KMS-11 (cell line): ENCODE data around the gene SEH1L.

Source experiments
- H2AFZ ChIP-seq: fragments of 200-600 bp; sonication (generic); 2 replicates; pipeline ENCODE4 v1.6.1; 2016; ENCODE audit warnings: antibody characterized with exemption, mixed run types, low read depth
- H3K27ac ChIP-seq: fragments of 200-600 bp; sonication (generic); 2 replicates; pipeline ENCODE4 v1.6.1; 2016; ENCODE audit warnings: mild to moderate bottlenecking, mixed run types
- H3K27me3 ChIP-seq: fragments of 200-600 bp; sonication (generic); 2 replicates; pipeline ENCODE4 v1.6.1; 2017; ENCODE audit warnings: mild to moderate bottlenecking, low read depth, mixed run types, moderate library complexity; ENCODE audit not compliant: insufficient read depth
- H3K36me3 ChIP-seq: fragments of 200-600 bp; sonication (generic); 2 replicates; pipeline ENCODE4 v1.6.1; 2017; ENCODE audit warnings: mild to moderate bottlenecking, mixed run types; ENCODE audit not compliant: insufficient read depth
- H3K4me1 ChIP-seq: fragments of 200-600 bp; sonication (generic); 2 replicates; pipeline ENCODE4 v1.6.1; 2016; ENCODE audit warnings: mild to moderate bottlenecking, low read depth, mixed run types; ENCODE audit not compliant: poor library complexity, severe bottlenecking
- H3K4me2 ChIP-seq: fragments of 200-600 bp; sonication (generic); 2 replicates; pipeline ENCODE4 v1.7.0; 2016; ENCODE audit warnings: mild to moderate bottlenecking, mixed run types
- H3K4me3 ChIP-seq: fragments of 200-600 bp; sonication (generic); IDR thresholded peaks from 2 replicates; pipeline ENCODE4 v1.6.1; 2017; ENCODE audit warnings: low read depth, low read length, mixed read lengths; ENCODE audit not compliant: insufficient read depth
- H3K79me2 ChIP-seq: fragments of 200-600 bp; sonication (generic); 2 replicates; pipeline ENCODE4 v1.6.1; 2016; ENCODE audit warnings: low read depth, mixed run types; ENCODE audit not compliant: insufficient read depth
- H3K9ac ChIP-seq: fragments of 200-600 bp; sonication (generic); 2 replicates; pipeline ENCODE4 v1.6.1; 2016; ENCODE audit warnings: mild to moderate bottlenecking, mixed run types
- H4K20me1 ChIP-seq: fragments of 200-600 bp; sonication (generic); 2 replicates; pipeline ENCODE4 v1.6.1; 2016; ENCODE audit warnings: mild to moderate bottlenecking, mixed run types; ENCODE audit not compliant: insufficient read depth
- TF ChIP-seq, protein P1 (sequence below): fragments of 200-600 bp; sonication (generic); conservative IDR thresholded peaks from 2 replicates; pipeline ENCODE4 v1.6.1; 2017; ENCODE audit warnings: low read depth, mild to moderate bottlenecking, antibody characterized with exemption, low read length, moderate library complexity, mixed read lengths

The SEH1L gene

DNA sequence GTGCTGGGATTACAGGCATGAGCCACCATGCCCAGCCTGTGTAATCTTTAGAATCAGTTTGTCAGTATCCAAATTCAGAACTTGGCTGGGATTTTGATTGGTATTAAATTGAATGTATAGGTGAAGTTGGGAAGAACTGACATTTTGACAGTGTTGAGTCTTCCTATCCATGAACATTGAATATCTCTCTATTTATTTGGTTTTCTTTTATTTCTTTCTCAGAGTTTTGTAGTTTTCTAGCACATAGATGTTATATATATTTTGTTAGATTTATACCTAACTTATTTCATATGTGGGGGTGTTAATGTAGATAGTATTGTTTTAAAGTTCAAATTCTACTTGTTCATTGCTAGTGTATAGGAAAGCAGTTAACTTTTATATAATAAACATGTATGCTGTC lies 74.8 kb downstream of the SEH1L start:
- no peak overlapping the region for H2AFZ ChIP-seq
- H3K4me3 ChIP-seq, result no peak overlapping the region
- no peak overlapping the region for H3K27ac ChIP-seq
- peaks cover 4% of the 10 kb centered on the region for H3K36me3 ChIP-seq
- no peak overlapping the region for H3K4me2 ChIP-seq
- no peaks in the 10 kb centered on the region for H3K4me1 ChIP-seq
- no peaks in the 10 kb centered on the region; the same call in none of the 2 replicates for H3K79me2 ChIP-seq
- no peaks in the 10 kb centered on the region for H4K20me1 ChIP-seq
- H3K9ac ChIP-seq, result no peak overlapping the region
- no peaks in the 10 kb centered on the region for H3K27me3 ChIP-seq
- TF ChIP-seq, protein P1, sequence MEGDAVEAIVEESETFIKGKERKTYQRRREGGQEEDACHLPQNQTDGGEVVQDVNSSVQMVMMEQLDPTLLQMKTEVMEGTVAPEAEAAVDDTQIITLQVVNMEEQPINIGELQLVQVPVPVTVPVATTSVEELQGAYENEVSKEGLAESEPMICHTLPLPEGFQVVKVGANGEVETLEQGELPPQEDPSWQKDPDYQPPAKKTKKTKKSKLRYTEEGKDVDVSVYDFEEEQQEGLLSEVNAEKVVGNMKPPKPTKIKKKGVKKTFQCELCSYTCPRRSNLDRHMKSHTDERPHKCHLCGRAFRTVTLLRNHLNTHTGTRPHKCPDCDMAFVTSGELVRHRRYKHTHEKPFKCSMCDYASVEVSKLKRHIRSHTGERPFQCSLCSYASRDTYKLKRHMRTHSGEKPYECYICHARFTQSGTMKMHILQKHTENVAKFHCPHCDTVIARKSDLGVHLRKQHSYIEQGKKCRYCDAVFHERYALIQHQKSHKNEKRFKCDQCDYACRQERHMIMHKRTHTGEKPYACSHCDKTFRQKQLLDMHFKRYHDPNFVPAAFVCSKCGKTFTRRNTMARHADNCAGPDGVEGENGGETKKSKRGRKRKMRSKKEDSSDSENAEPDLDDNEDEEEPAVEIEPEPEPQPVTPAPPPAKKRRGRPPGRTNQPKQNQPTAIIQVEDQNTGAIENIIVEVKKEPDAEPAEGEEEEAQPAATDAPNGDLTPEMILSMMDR, result no peak

DNA sequence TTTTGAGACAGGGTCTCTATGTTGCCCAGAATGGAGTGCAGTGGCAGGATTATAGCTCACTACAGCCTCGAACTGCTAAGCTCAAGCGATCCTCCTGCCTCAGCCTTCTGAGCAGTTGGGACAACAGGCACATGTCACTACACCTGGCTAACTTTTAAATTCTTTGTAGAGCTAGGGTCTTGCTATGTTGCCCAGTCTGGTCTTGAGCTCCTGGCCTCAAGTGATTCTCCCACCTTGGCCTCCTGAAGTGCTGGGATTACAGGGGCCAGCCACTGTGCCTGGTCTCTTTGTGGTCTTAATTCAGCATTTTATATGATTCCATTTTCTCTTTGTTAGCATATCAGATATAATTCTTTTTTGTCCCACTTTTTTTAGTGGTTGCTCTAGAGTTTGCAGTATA lies 77.4 kb downstream of the SEH1L start:
- no peak overlapping the region for H3K4me2 ChIP-seq
- H3K9ac ChIP-seq, result no peak overlapping the region
- H3K27me3 ChIP-seq, result no peaks in the 10 kb centered on the region
- no peaks in the 10 kb centered on the region for H3K4me1 ChIP-seq
- TF ChIP-seq, protein P1, result no peak
- no peaks in the 10 kb centered on the region for H4K20me1 ChIP-seq
- H3K79me2 ChIP-seq, result no peaks in the 10 kb centered on the region; the same call in none of the 2 replicates
- H3K4me3 ChIP-seq, result no peak overlapping the region
- H3K27ac ChIP-seq, result no peak overlapping the region
- 0 out of 2 replicates have a peak, but pooled peaks cover 3% of the 10 kb centered on the region for H3K36me3 ChIP-seq
- no peak overlapping the region for H2AFZ ChIP-seq

DNA sequence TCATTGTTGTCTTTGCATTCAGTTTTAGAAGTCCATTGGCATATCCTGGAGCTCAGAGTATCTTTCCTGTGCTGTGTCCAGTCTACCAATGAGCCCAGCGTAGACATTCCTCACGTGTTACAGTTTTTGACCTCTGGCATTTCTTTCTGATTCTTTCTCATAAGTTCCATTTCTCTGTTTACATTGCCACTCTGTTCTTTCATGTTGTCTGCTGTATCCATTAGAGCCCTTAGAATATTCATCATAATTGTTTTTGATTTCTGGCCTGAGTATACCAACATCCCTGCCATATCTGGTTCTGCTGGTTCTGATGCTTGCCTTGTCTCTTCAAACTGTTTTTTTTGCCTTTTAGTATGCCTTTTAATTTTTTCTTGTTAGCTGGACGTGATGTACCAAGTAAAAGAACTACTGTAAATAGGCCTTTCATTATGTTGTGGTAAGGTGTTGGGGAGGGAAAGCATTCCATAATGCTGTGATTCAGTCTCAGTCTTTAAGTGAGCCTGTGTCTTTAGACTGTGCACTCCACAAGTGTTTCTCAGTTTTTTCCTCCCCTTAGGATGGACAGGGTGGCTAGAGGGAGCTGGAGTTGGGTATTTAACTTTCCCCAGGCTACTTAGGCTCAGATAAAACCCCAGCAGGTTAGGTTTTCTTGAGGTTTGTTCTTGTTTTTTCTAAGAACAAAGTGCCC lies 78.9 kb downstream of the SEH1L start:
- no peak overlapping the region for H3K4me3 ChIP-seq
- no peak overlapping the region for H3K9ac ChIP-seq
- TF ChIP-seq, protein P1, result no peak

DNA sequence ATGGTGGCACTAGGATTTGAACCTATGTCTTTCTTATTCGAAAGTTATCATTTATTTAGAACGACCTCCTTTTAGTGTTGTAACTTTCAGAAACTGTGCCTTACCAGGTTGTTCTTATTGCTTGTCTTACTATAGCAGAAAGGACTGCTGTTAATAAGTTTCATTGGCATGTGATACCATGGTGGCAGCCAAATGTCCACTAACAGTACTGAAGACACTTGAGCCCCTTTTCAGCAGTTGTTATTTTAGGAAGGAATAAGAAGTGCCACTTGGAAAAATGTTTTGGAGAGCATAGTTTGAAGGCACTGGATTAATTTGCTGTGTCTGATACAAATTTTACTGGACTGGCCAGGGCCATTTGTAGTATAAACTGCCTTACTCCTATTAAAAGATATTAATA lies 81.1 kb downstream of the SEH1L start:
- Histone ChIP-seq H3K27me3 (no peaks in the 10 kb centered on the region), H3K4me3 (no peak overlapping the region), H3K4me1 (no peaks in the 10 kb centered on the region), H3K9ac (no peak overlapping the region), H2AFZ (no peak overlapping the region), H3K79me2 (no peaks in the 10 kb centered on the region; the same call in 1 of the 2 replicates), H3K36me3 (0 out of 2 replicates have a peak, but pooled peaks cover 3% of the 10 kb centered on the region), H4K20me1 (no peaks in the 10 kb centered on the region), H3K4me2 (no peak overlapping the region), H3K27ac (no peak overlapping the region)
- TF ChIP-seq, protein P1, result no peak

More for the DNA sequence above, 78.9 kb downstream of the SEH1L start:
- Histone ChIP-seq H3K4me1 (no peaks in the 10 kb centered on the region), H3K36me3 (0 out of 2 replicates have a peak, but pooled peaks cover 3% of the 10 kb centered on the region), H3K4me2 (no peak overlapping the region), H2AFZ (no peak overlapping the region), H4K20me1 (no peaks in the 10 kb centered on the region), H3K27me3 (no peaks in the 10 kb centered on the region), H3K27ac (no peak overlapping the region), H3K79me2 (no peaks in the 10 kb centered on the region; the same call in none of the 2 replicates)
